OCI-LY1 (cell line): ENCODE results near the gene FAM13C.

Experiments
- EZH2 ChIP-seq: fragments of 200-600 bp; sonication (generic), shearing (Covaris generic); IDR thresholded peaks from 2 replicates; pipeline ENCODE4 v1.8.0; 2017; ENCODE audit warnings: borderline replicate concordance, mixed run types, mild to moderate bottlenecking, antibody characterized with exemption, low read length, moderate library complexity, mixed read lengths
- TF ChIP-seq, protein P1 (sequence below): fragments of 200-600 bp; sonication (generic), shearing (Covaris generic); IDR thresholded peaks from 2 replicates; pipeline ENCODE4 v1.5.1; 2017; ENCODE audit warnings: mild to moderate bottlenecking, antibody characterized with exemption, low read length, moderate library complexity, mixed read lengths

DNA sequence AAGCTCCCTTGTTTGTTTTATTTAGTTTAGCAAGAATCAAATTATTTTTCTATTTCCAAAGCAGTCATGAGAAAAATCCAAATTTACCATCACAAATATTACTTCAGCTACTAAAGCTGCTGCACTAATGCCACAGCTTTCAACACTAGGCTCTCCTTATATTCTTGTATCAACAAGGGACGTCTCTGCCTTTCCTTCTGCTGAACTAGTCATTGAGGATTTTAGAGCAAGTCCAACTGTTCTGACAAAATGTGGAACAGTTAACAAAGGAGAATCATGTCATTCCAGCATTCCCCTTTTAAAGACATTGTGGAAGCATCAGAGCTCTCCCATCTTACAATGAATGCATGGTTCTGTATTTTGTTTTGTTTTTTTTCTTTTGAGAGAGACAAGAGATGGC, 28.6 kb downstream of the FAM13C start:
- TF ChIP-seq, protein P1, sequence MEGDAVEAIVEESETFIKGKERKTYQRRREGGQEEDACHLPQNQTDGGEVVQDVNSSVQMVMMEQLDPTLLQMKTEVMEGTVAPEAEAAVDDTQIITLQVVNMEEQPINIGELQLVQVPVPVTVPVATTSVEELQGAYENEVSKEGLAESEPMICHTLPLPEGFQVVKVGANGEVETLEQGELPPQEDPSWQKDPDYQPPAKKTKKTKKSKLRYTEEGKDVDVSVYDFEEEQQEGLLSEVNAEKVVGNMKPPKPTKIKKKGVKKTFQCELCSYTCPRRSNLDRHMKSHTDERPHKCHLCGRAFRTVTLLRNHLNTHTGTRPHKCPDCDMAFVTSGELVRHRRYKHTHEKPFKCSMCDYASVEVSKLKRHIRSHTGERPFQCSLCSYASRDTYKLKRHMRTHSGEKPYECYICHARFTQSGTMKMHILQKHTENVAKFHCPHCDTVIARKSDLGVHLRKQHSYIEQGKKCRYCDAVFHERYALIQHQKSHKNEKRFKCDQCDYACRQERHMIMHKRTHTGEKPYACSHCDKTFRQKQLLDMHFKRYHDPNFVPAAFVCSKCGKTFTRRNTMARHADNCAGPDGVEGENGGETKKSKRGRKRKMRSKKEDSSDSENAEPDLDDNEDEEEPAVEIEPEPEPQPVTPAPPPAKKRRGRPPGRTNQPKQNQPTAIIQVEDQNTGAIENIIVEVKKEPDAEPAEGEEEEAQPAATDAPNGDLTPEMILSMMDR, result no peak
- TF ChIP-seq EZH2, result no peak
